Measurements from ENCODE around the gene CFAP57.

CFAP57 gene

DNA sequence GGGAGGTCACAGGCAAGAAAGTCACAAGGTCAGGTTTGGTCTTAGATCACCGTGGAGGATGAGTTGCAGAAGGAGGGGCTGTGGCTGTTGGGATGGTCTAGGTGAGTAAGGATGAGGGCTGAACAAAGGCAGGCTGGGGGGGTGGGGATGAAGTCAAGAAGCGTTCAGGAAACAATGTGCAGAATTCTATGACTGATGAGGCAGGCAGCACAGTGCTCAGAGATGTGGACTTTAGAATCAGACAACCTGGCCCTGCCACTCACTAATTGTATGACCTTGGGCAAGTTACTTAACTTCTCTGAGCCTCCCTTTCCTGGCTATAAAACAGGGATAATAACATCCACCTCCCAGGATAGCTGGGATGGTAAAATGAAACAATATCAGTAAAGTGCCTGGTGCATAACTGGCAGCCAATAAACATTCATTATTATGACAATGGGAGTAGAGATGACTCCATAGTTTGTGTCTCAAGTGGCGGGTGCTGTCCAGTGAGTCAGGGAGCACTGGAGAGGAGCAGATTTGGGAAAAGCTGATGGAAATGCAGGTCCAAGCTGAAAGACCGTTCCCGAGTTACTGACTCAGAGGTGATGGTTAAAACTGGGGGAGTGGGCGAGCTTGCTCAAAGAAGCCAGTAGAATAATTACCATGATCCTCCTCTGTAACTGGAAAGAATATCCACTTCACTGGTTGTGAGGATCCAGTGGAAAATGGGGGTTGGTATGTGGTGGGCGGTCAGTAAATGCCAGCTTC, 130.8 kb downstream of the CFAP57 start:
- no peak for DNase-seq

DNA sequence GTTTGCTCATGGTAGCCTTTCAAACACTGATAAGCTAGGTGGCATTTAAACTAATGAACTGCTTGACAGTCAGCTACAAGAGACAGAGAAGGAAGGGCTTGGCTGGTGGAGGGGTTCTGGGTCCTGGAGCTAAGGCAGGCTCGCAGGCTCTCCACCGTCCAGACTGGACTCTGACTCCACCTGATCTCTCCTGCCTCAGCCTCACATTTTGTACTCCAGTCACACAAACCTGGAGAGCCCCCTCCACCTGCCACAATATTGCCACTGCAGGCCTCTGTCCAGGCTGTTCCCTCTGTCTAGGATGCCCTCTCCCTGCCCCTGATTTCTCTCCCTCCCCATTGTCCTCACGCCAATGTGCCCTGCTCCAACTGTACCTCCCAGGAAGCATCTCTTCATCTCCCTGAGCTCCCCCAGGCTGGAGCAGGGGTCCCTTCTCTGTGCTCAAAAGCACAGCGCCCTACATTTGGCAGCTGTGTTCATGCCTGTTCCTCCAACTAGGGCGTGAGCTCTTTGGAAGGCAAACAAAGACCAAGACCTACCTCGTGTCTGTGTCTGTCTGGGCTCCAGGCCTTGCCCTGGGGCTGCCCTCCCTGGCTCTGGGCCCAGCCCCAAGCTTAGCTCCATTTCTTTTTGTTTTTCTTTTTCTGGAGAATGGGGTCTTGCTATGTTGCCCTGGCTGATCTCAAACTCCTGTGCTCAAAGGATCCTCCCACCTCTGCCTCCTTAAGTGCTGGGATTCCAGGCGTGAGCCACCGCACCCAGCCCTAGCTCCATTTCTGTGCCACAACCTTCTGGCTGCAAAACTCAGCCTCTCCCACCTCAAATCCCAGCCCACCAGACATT, 131.6 kb downstream of the CFAP57 start:
- no peak for DNase-seq

Measured in NCI-H510A (cell line).